Measurements from ENCODE around the gene FBP1.

FBP1 gene

DNA sequence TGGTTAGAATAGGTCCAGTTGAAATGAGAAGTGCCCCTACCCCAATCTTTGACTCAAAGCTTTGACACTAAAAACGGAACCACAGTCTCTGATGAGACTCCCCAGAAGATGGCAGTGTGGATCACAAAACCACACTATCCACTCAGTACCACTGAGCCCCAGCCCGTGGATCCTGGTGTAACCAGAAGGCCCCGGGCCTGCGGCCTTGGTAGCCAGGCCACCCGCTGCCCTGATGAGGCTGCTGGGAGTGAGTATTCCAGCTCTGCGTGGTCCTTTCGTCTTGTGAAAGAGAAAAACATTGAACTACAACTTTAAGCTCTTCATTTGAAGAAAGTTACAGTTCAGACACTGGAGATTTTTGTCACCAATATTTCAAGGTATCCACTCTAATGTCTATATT, 42.2 kb upstream of the FBP1 start:
- peaks cover 3% of the 10 kb centered on the region for H3K4me1 ChIP-seq (ENCODE audit: insufficient read depth, low read length, severe bottlenecking)
- TF ChIP-seq, protein P1, sequence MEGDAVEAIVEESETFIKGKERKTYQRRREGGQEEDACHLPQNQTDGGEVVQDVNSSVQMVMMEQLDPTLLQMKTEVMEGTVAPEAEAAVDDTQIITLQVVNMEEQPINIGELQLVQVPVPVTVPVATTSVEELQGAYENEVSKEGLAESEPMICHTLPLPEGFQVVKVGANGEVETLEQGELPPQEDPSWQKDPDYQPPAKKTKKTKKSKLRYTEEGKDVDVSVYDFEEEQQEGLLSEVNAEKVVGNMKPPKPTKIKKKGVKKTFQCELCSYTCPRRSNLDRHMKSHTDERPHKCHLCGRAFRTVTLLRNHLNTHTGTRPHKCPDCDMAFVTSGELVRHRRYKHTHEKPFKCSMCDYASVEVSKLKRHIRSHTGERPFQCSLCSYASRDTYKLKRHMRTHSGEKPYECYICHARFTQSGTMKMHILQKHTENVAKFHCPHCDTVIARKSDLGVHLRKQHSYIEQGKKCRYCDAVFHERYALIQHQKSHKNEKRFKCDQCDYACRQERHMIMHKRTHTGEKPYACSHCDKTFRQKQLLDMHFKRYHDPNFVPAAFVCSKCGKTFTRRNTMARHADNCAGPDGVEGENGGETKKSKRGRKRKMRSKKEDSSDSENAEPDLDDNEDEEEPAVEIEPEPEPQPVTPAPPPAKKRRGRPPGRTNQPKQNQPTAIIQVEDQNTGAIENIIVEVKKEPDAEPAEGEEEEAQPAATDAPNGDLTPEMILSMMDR (IDR thresholded peaks at IDR 0.05; ENCODE audit: low read length) = peak; percentile 86
- no peak for TF ChIP-seq EZH2 (IDR thresholded peaks at IDR 0.05; ENCODE audit: borderline replicate concordance, low read length)
- H2AFZ ChIP-seq (ENCODE audit: low read length) = no peak overlapping the region
- H3K9me2 ChIP-seq (ENCODE audit: low read depth, low read length) = no peaks in the 10 kb centered on the region
- no peak overlapping the region for H3K4me3 ChIP-seq (ENCODE audit: low read depth, low read length, poor library complexity, severe bottlenecking)
- no peaks in the 10 kb centered on the region for H4K20me1 ChIP-seq (ENCODE audit: insufficient read depth, low read length)
- no peaks in the 10 kb centered on the region for H3K36me3 ChIP-seq (ENCODE audit: insufficient read depth, low read length)
- no peak overlapping the region for H3K4me2 ChIP-seq (ENCODE audit: low read length)
- H3K79me2 ChIP-seq (ENCODE audit: insufficient read depth, low read length) = no peaks in the 10 kb centered on the region
- no peak overlapping the region for H3K27ac ChIP-seq (ENCODE audit: low read depth, low read length, poor library complexity, severe bottlenecking)
- no peak overlapping the region for H3K9ac ChIP-seq (ENCODE audit: low read length)
- no peaks in the 10 kb centered on the region for H3K9me3 ChIP-seq (ENCODE audit: low read length)
- no peaks in the 10 kb centered on the region for H3K27me3 ChIP-seq (ENCODE audit: insufficient read depth, low read length)
- no peaks in the 10 kb centered on the region for H3F3A ChIP-seq (ENCODE audit: insufficient read depth, low read length)

DNA sequence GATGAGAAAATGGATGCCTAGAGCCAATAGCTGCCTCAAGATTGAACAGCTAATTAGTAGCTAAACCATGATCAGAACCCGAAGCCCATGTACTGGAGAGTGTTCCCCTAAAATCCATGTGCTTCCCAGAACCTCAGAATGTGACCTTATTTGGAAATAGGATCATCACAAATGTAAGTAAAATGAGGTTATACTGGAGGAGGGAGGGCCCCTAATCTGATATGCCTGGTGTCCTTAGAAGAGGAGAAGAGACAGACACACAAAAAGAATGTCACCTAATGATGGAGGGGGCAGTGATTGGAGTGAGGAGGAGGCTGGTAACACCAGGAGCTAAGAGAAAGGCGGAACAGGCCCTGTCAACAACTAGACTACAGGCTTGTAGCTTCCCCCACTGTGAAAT, 41.3 kb upstream of the FBP1 start:
- H3F3A ChIP-seq (ENCODE audit: insufficient read depth, low read length) = no peaks in the 10 kb centered on the region
- H3K9me2 ChIP-seq (ENCODE audit: low read depth, low read length) = no peaks in the 10 kb centered on the region
- no peak overlapping the region for H3K27ac ChIP-seq (ENCODE audit: low read depth, low read length, poor library complexity, severe bottlenecking)
- no peak overlapping the region for H3K4me3 ChIP-seq (ENCODE audit: low read depth, low read length, poor library complexity, severe bottlenecking)
- no peaks in the 10 kb centered on the region for H3K36me3 ChIP-seq (ENCODE audit: insufficient read depth, low read length)
- no peaks in the 10 kb centered on the region for H4K20me1 ChIP-seq (ENCODE audit: insufficient read depth, low read length)
- no peaks in the 10 kb centered on the region for H3K27me3 ChIP-seq (ENCODE audit: insufficient read depth, low read length)
- no peak for TF ChIP-seq EZH2 (IDR thresholded peaks at IDR 0.05; ENCODE audit: borderline replicate concordance, low read length)
- TF ChIP-seq, protein P1 (IDR thresholded peaks at IDR 0.05; ENCODE audit: low read length) = no peak
- peaks cover 3% of the 10 kb centered on the region for H3K4me1 ChIP-seq (ENCODE audit: insufficient read depth, low read length, severe bottlenecking)
- H3K4me2 ChIP-seq (ENCODE audit: low read length) = no peak overlapping the region
- no peaks in the 10 kb centered on the region for H3K79me2 ChIP-seq (ENCODE audit: insufficient read depth, low read length)
- H2AFZ ChIP-seq (ENCODE audit: low read length) = no peak overlapping the region
- no peaks in the 10 kb centered on the region for H3K9me3 ChIP-seq (ENCODE audit: low read length)
- no peak overlapping the region for H3K9ac ChIP-seq (ENCODE audit: low read length)

DNA sequence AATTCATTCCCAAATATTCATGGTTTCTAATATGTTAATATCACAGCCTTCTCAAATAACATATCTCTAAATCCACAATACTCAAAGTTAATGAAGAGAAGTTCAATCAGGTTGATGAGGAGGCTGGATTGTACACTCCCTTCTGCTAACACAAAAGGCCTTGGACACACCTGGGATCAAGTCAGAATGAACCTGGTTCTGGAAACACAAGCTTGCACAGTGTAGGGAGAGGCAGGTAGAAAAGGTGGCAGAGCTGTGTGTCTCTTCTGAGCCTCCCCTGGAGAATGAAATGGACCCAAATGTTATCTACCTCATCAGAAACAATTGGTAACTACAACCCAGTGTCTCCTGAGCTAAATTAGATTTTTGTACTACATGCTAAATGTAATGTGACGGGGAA, 40.7 kb upstream of the FBP1 start:
- H2AFZ ChIP-seq (ENCODE audit: low read length) = no peak overlapping the region
- H4K20me1 ChIP-seq (ENCODE audit: insufficient read depth, low read length) = no peaks in the 10 kb centered on the region
- H3K36me3 ChIP-seq (ENCODE audit: insufficient read depth, low read length) = no peaks in the 10 kb centered on the region
- H3K27me3 ChIP-seq (ENCODE audit: insufficient read depth, low read length) = no peaks in the 10 kb centered on the region
- no peaks in the 10 kb centered on the region for H3K79me2 ChIP-seq (ENCODE audit: insufficient read depth, low read length)
- no peak overlapping the region for H3K4me2 ChIP-seq (ENCODE audit: low read length)
- peaks cover 3% of the 10 kb centered on the region for H3K4me1 ChIP-seq (ENCODE audit: insufficient read depth, low read length, severe bottlenecking)
- no peak overlapping the region for H3K9ac ChIP-seq (ENCODE audit: low read length)
- no peaks in the 10 kb centered on the region for H3K9me2 ChIP-seq (ENCODE audit: low read depth, low read length)
- no peak overlapping the region for H3K4me3 ChIP-seq (ENCODE audit: low read depth, low read length, poor library complexity, severe bottlenecking)
- TF ChIP-seq, protein P1 (IDR thresholded peaks at IDR 0.05; ENCODE audit: low read length) = no peak
- TF ChIP-seq EZH2 (IDR thresholded peaks at IDR 0.05; ENCODE audit: borderline replicate concordance, low read length) = no peak
- H3F3A ChIP-seq (ENCODE audit: insufficient read depth, low read length) = no peaks in the 10 kb centered on the region
- no peaks in the 10 kb centered on the region for H3K9me3 ChIP-seq (ENCODE audit: low read length)
- no peak overlapping the region for H3K27ac ChIP-seq (ENCODE audit: low read depth, low read length, poor library complexity, severe bottlenecking)

Data from OCI-LY1 (cell line).